HepG2 (cell line): ENCODE results near the gene KCNH6. TPM values are rescaled to one million over a fixed set of nuclear protein-coding genes. Genes with fewer than 3 reads are reported as not detected.
A peak's percentile ranks its signal among the peaks of the same experiment; 100 is the strongest.

Experiments used
- ATAC-seq: fragments of 200-7000 bp; cut with Tn5 transposase; 3 replicates; pipeline ENCODE4 v1.9.1; 2020; ENCODE audit warnings: mild to moderate bottlenecking, moderate library complexity
- BruUV-seq: library from RNA; stranded (reverse); fragments of 400-500 nt; replicated peaks from 2 replicates; lab custom pipeline; 2021; lab: Mats Ljungman, UMichigan
- CTCF ChIA-PET: fragments of 300-600 bp; formaldehyde crosslinking; extraction: SDS; loops from one replicate; lab custom pipeline; 2021; ENCODE audit warnings: low total read pairs, inconsistent platforms, low intra/inter-chr PET ratio; lab: Yijun Ruan, JAX
- POLR2A ChIA-PET: fragments of 350-600 bp; sonication (Branson Sonifier 250); formaldehyde crosslinking; loops from one replicate; lab custom pipeline; 2020; ENCODE audit warnings: antibody characterized with exemption, inconsistent platforms; lab: Yijun Ruan, JAX
- DNase-seq: peaks from one replicate; pipeline ENCODE4 v3.0.0-alpha.2; 2015; ENCODE audit warnings: low spot score
- FAIRE-seq: peaks from 3 replicates; lab custom pipeline; 2011; peaks lifted over from hg19 to GRCh38; lab: Jason Lieb, UNC
- H2AFZ ChIP-seq: one replicate; pipeline ENCODE4 v1.6.1; 2011; ENCODE audit warnings: low read length, inconsistent platforms
- H3K27ac ChIP-seq: fragments of 300-600 bp; 3 replicates; pipeline ENCODE4 v1.8.0; 2011; ENCODE audit warnings: mixed run types, mild to moderate bottlenecking, mixed read lengths, low read length, inconsistent platforms; ENCODE audit not compliant: insufficient read depth; ENCODE audit errors: extremely low read length
- H3K27me3 ChIP-seq, 2 experiments: fragments of 200-600 bp in 1 of 2; 2 replicates in 1 of 2; 3 replicates in 1 of 2; pipeline versions ENCODE4 v1.6.0 to v1.8.0; 2011; ENCODE audit warnings: low read length in 2 of 2, mild to moderate bottlenecking in 2 of 2, moderate library complexity in 2 of 2, inconsistent platforms in 1 of 2; ENCODE audit not compliant: insufficient read depth in 2 of 2, control insufficient read depth in 1 of 2
- H3K36me3 ChIP-seq, 2 experiments: fragments of 200-600 bp in 1 of 2; replicated peaks in 1 of 2; 2 replicates in 1 of 2; 3 replicates in 1 of 2; pipeline versions ENCODE4 v1.5.1 to v1.8.0; 2011; ENCODE audit warnings: low read length in 2 of 2, inconsistent platforms in 1 of 2; ENCODE audit not compliant: insufficient read depth in 2 of 2, control insufficient read depth in 1 of 2
- H3K4me1 ChIP-seq: 2 replicates; pipeline ENCODE4 v1.5.1; 2012; ENCODE audit warnings: low read length, inconsistent platforms; ENCODE audit not compliant: insufficient read depth
- H3K4me2 ChIP-seq: 2 replicates; pipeline ENCODE4 v1.6.0; 2011; ENCODE audit warnings: low read depth, low read length, inconsistent platforms
- H3K4me3 ChIP-seq, 3 experiments: fragments of 200-600 bp in 1 of 3; sonication (generic), shearing (Covaris generic) in 1 of 3; replicated peaks in 1 of 3; 2 replicates each; pipeline ENCODE4 v1.5.1; 2011 to 2016; ENCODE audit warnings: low read length in 3 of 3, inconsistent platforms in 2 of 3, low read depth in 2 of 3, mild to moderate bottlenecking in 2 of 3, control low read depth in 1 of 3, mixed read lengths in 1 of 3; ENCODE audit not compliant: insufficient read depth in 1 of 3
- H3K79me2 ChIP-seq: one replicate; pipeline ENCODE4 v1.6.1; 2011; ENCODE audit warnings: low read length, inconsistent platforms; ENCODE audit not compliant: insufficient read depth
- H3K9ac ChIP-seq: 2 replicates; pipeline ENCODE4 v1.6.0; 2011; ENCODE audit warnings: mild to moderate bottlenecking, low read depth, low read length, inconsistent platforms; ENCODE audit not compliant: insufficient read depth
- H3K9me3 ChIP-seq: 2 replicates; pipeline ENCODE4 v1.5.1; 2012; ENCODE audit warnings: mild to moderate bottlenecking, low read length
- H4K20me1 ChIP-seq: 2 replicates; pipeline ENCODE4 v1.6.0; 2011; ENCODE audit warnings: inconsistent platforms, mild to moderate bottlenecking, low read length, moderate library complexity; ENCODE audit not compliant: insufficient read depth
- BCL3 ChIP-seq: sonication (generic); formaldehyde crosslinking; IDR thresholded peaks from 2 replicates; pipeline ENCODE4 v1.5.1; 2020; ENCODE audit warnings: mild to moderate bottlenecking, missing genetic modification reagents, moderate library complexity
- CREB1 ChIP-seq, 2 experiments: fragments of 450-650 bp in 1 of 2; IDR thresholded peaks; 2 replicates each; pipeline ENCODE4 v1.6.1; 2016 to 2017; ENCODE audit warnings: control low read depth in 1 of 2, mild to moderate bottlenecking in 1 of 2, missing compliant biosample characterization in 1 of 2, missing genetic modification characterization in 1 of 2
- CTCF ChIP-seq: sonication (generic); formaldehyde crosslinking; IDR thresholded peaks from 2 replicates; pipeline ENCODE4 v1.5.0; 2020; ENCODE audit warnings: mild to moderate bottlenecking, missing genetic modification reagents, moderate library complexity
- DNMT3B ChIP-seq: conservative IDR thresholded peaks from 2 replicates; pipeline ENCODE4 v1.6.1; 2016; ENCODE audit warnings: missing biosample characterization, control low read depth
- EZH2 ChIP-seq: conservative IDR thresholded peaks from 2 replicates; pipeline ENCODE4 v1.6.1; 2012; ENCODE audit warnings: mild to moderate bottlenecking, low read depth, low read length, moderate library complexity
- KDM6A ChIP-seq: IDR thresholded peaks from 2 replicates; pipeline ENCODE4 v1.6.1; 2016; ENCODE audit warnings: low read depth
- MEF2D ChIP-seq: sonication (generic); formaldehyde crosslinking; IDR thresholded peaks from 2 replicates; pipeline ENCODE4 v1.5.1; 2020; ENCODE audit warnings: mild to moderate bottlenecking, missing genetic modification reagents
- MXI1 ChIP-seq: IDR thresholded peaks from 3 replicates; pipeline ENCODE4 v1.6.1; 2012; ENCODE audit warnings: low read depth, low read length, inconsistent platforms, borderline replicate concordance
- NFKB2 ChIP-seq: sonication (generic); formaldehyde crosslinking; IDR thresholded peaks from 2 replicates; pipeline ENCODE4 v1.4.0; 2020; ENCODE audit warnings: missing genetic modification reagents, borderline replicate concordance
- PHF8 ChIP-seq: sonication (generic); formaldehyde crosslinking; IDR thresholded peaks from 2 replicates; pipeline ENCODE4 v1.5.0; 2020; ENCODE audit warnings: missing genetic modification reagents
- SNAPC2 ChIP-seq: sonication (generic); formaldehyde crosslinking; IDR thresholded peaks from 2 replicates; pipeline ENCODE4 v1.8.1; 2022; ENCODE audit warnings: mild to moderate bottlenecking, missing genetic modification reagents
- WGBS: methylation state at CpG from one replicate; pipeline ENCODE4 v1.1.6; 2017; ENCODE audit warnings: low lambda C conversion rate; 5-methylcytosine and 5-hydroxymethylcytosine counted together
- in situ Hi-C: cut with HindIII; loops from 2 replicates; pipeline ENCODE4 v1.10.0; 2017; ENCODE audit warnings: low pct_unique_long_range_greater_than_20kb; ENCODE audit not compliant: extremely low pct_ligation_motif_present
- intact Hi-C: fragments of 100-400 bp; cut with micrococcal nuclease; formaldehyde crosslinking; loops from one replicate; pipeline ENCODE4 v1.10.0; 2022; ENCODE audit not compliant: unreplicated experiment
- polyA plus RNA-seq, 8 experiments: library from polyadenylated mRNA; depleted of rRNA in 3 of 8; stranded (reverse) in 7 of 8; unstranded in 1 of 8; fragments of >200 nt; fragmentation: Illumina TruSeq in 4 of 8; extraction: Trizol in 4 of 8; gene quantifications; 2 replicates each; pipeline versions ENCODE4 v1.2.1 to v1.2.3, GENCODE V29; 2011 to 2016; ENCODE audit warnings: low read depth in 4 of 8, missing spikeins in 1 of 8, mixed read lengths in 1 of 8; ENCODE audit not compliant: insufficient read depth in 1 of 8
- total RNA-seq, 5 experiments: library from RNA; depleted of rRNA; stranded (reverse); fragments of >200 nt; fragmentation: Illumina TruSeq; extraction: Trizol; gene quantifications; 2 replicates each; pipeline ENCODE4 v1.2.3, GENCODE V29; 2016; ENCODE audit warnings: low read depth in 1 of 5

KCNH6 gene
- total and polyA plus RNA-seq, 2 of the 13 experiments (the other 11 are each of a cell fraction or from before 2014, with no cell fraction given), result 0.05 to 0.18 TPM

- ATAC-seq, result no peak
- POLR2A ChIA-PET, result no interaction called here
- in situ Hi-C loops, result loop anchor here (5.0 kb wide), 1 partner anchor 53 kb away; no protein-coding TSS in a partner anchor
- 54% methylated on average over 8 of the region's 10 CpGs for WGBS
- TF ChIP-seq KDM6A (CRISPR knock-in tag), result no peak
- TF ChIP-seq, all 625 proteins: peak for 0
- Histone ChIP-seq H2AFZ (no peak overlapping the region), H3K36me3 (no peaks in the 10 kb centered on the region), H3K79me2 (no peaks in the 10 kb centered on the region), H3K4me1 (peaks cover 28% of the 10 kb centered on the region), H3K9me3 (no peaks in the 10 kb centered on the region), H3K27me3 (peaks cover 20 to 69% of the 10 kb centered on the region in 2 experiments), H4K20me1 (peaks cover 3% of the 10 kb centered on the region; the same call in 1 of the 2 replicates), H3K9ac (no peak overlapping the region), H3K4me2 (no peak overlapping the region), H3K4me3 (no peak overlapping the region), H3K27ac (no peak overlapping the region)
- CTCF ChIA-PET, result no interaction called here
- intact Hi-C loops, result no loop called here
- FAIRE-seq, result no peak
- no TSS peak for BruUV-seq
- DNase-seq, result no peak
Observed at GRCh38 chr17:63474586-63475460, 48.3 kb upstream of the KCNH6 start.

GRCh38 chr17:63475491-63476412, 47.4 kb upstream of the KCNH6 start:
- Histone ChIP-seq H3K4me3 (peak overlapping the region in 2 of 3 experiments; percentile 55 to 68; a peak in 3 of 6 replicates), H3K79me2 (no peaks in the 10 kb centered on the region), H4K20me1 (peaks cover 3% of the 10 kb centered on the region; the same call in 1 of the 2 replicates), H3K27ac (no peak overlapping the region), H3K9ac (no peak overlapping the region), H3K36me3 (no peaks in the 10 kb centered on the region), H3K27me3 (peaks cover 23 to 77% of the 10 kb centered on the region in 2 experiments), H3K4me2 (peak overlapping the region; percentile 64), H2AFZ (no peak overlapping the region), H3K9me3 (no peaks in the 10 kb centered on the region), H3K4me1 (peaks cover 28% of the 10 kb centered on the region)
- intact Hi-C loops (no loop called here), in situ Hi-C loops (loop anchor here (5.0 kb wide), 1 partner anchor 53 kb away; no protein-coding TSS in a partner anchor)
- ChIA-PET POLR2A (no interaction called here), CTCF (interaction anchor here (5.3 kb wide), 1 partner anchor 51 kb away, joined by 53 read pairs; no protein-coding TSS in a partner anchor)
- 34% methylated on average over 22 of the region's 28 CpGs for WGBS
- FAIRE-seq (no peak), DNase-seq (no peak), ATAC-seq (no peak; the same call in 2 of the 3 replicates)
- TF ChIP-seq BCL3 (CRISPR knock-in tag), result 0 out of 2 replicates have a peak, but pooled peaks have one; percentile 29
- TF ChIP-seq CTCF (CRISPR knock-in tag), result 0 out of 2 replicates have a peak, but pooled peaks have one; percentile 7
- TF ChIP-seq DNMT3B (CRISPR knock-in tag), result no peak
- TF ChIP-seq MEF2D, result no peak
- TF ChIP-seq PHF8 (CRISPR knock-in tag), result 0 out of 2 replicates have a peak, but pooled peaks have one; percentile 15
- TF ChIP-seq SNAPC2, result no peak
- peak; percentile 76 for TF ChIP-seq CREB1 (IDR thresholded peaks at IDR 0.05)
- no peak for TF ChIP-seq CREB1 (CRISPR knock-in tag; IDR thresholded peaks at IDR 0.05)
- TF ChIP-seq NFKB2 (CRISPR knock-in tag), result peak; percentile 21; the same call in 1 of the 2 replicates
- 0 out of 3 replicates have a peak, but pooled peaks have one; percentile 15 for TF ChIP-seq MXI1
- TF ChIP-seq EZH2, result 0 out of 2 replicates have a peak, but pooled peaks have one; percentile 61
- BruUV-seq, result no TSS peak
